ENCODE measurements around the gene TSKU.
A peak's percentile ranks its signal among the peaks of the same experiment; 100 is the strongest.

TSKU gene

GRCh38 chr11:76753449-76753848, 29.7 kb upstream of the TSKU start:
- no peaks in the 10 kb centered on the region for H3K36me3 ChIP-seq (ENCODE audit: control insufficient read depth in 1 of 2, insufficient read depth in 2 of 2, low read depth in 1 of 2, low read length in 2 of 2)
- H3K4me2 ChIP-seq (ENCODE audit: low read length, poor library complexity, severe bottlenecking), result no peak overlapping the region
- peaks cover 9% of the 10 kb centered on the region for H3K4me1 ChIP-seq (ENCODE audit: control insufficient read depth, insufficient read depth, low read depth, low read length)
- no peak overlapping the region for H2BK15ac ChIP-seq (ENCODE audit: low read depth, poor library complexity, severe bottlenecking)
- peak overlapping the region in 1 of 2 experiments; percentile 10 for H3K4me3 ChIP-seq (ENCODE audit: insufficient read depth in 1 of 2, low read depth in 1 of 2, low read length in 2 of 2)
- no peak overlapping the region for H2BK120ac ChIP-seq (ENCODE audit: low read depth, low read length)
- no peak overlapping the region for H4K91ac ChIP-seq (ENCODE audit: low read length)
- H3K4ac ChIP-seq (ENCODE audit: low read depth in 1 of 2, low read length in 2 of 2), result no peak overlapping the region
- no peak overlapping the region for H2BK5ac ChIP-seq (ENCODE audit: low read depth, low read length, poor library complexity, severe bottlenecking)
- 83% methylated on average over 2 of the region's 3 CpGs for WGBS
- no peak overlapping the region for H3K27ac ChIP-seq (ENCODE audit: low read length, poor library complexity, severe bottlenecking)
- H3K9me3 ChIP-seq (ENCODE audit: control insufficient read depth, low read length), result no peaks in the 10 kb centered on the region
- H3K79me1 ChIP-seq (replicated peaks; ENCODE audit: low read length, poor library complexity, severe bottlenecking), result no peaks in the 10 kb centered on the region
- H3K18ac ChIP-seq (ENCODE audit: low read depth in 1 of 2, low read length in 2 of 2), result no peak overlapping the region
- no peak overlapping the region for H2AFZ ChIP-seq (ENCODE audit: low read depth, low read length)
- H3K27me3 ChIP-seq (ENCODE audit: control insufficient read depth in 1 of 2, insufficient read depth in 1 of 2, low read length in 2 of 2), result no peaks in the 10 kb centered on the region
- H3K14ac ChIP-seq (ENCODE audit: low read length in 2 of 2), result no peak overlapping the region
- DNase-seq, result no peak
- H4K8ac ChIP-seq (ENCODE audit: low read length), result no peak overlapping the region
- no peak overlapping the region for H3K23ac ChIP-seq (ENCODE audit: low read length in 2 of 2)
- H2AK5ac ChIP-seq (ENCODE audit: low read length, severe bottlenecking), result no peak overlapping the region
- peak overlapping the region; percentile 40 for H3K9ac ChIP-seq (ENCODE audit: low read length)
- H2BK12ac ChIP-seq (ENCODE audit: low read length in 2 of 2), result no peak overlapping the region

GRCh38 chr11:76753950-76754349, 29.2 kb upstream of the TSKU start:
- Histone ChIP-seq H3K23ac (ENCODE audit: low read length in 2 of 2) (no peak overlapping the region), H2AK5ac (ENCODE audit: low read length, severe bottlenecking) (no peak overlapping the region), H2BK120ac (ENCODE audit: low read depth, low read length) (no peak overlapping the region), H3K27me3 (ENCODE audit: control insufficient read depth in 1 of 2, insufficient read depth in 1 of 2, low read length in 2 of 2) (peaks cover 0 to 4% of the 10 kb centered on the region in 2 experiments), H4K91ac (ENCODE audit: low read length) (peak overlapping the region; percentile 45), H3K9me3 (ENCODE audit: control insufficient read depth, low read length) (no peaks in the 10 kb centered on the region), H2BK5ac (ENCODE audit: low read depth, low read length, poor library complexity, severe bottlenecking) (no peak overlapping the region), H2BK15ac (ENCODE audit: low read depth, poor library complexity, severe bottlenecking) (no peak overlapping the region), H3K4me2 (ENCODE audit: low read length, poor library complexity, severe bottlenecking) (no peak overlapping the region), H3K4ac (ENCODE audit: low read depth in 1 of 2, low read length in 2 of 2) (no peak overlapping the region), H2AFZ (ENCODE audit: low read depth, low read length) (no peak overlapping the region), H3K27ac (ENCODE audit: low read length, poor library complexity, severe bottlenecking) (no peak overlapping the region), H3K4me1 (ENCODE audit: control insufficient read depth, insufficient read depth, low read depth, low read length) (peaks cover 9% of the 10 kb centered on the region), H2BK12ac (ENCODE audit: low read length in 2 of 2) (no peak overlapping the region), H3K4me3 (ENCODE audit: insufficient read depth in 1 of 2, low read depth in 1 of 2, low read length in 2 of 2) (no peak overlapping the region), H4K8ac (ENCODE audit: low read length) (no peak overlapping the region), H3K18ac (ENCODE audit: low read depth in 1 of 2, low read length in 2 of 2) (no peak overlapping the region), H3K14ac (ENCODE audit: low read length in 2 of 2) (peak overlapping the region in 1 of 2 experiments; percentile 4), H3K9ac (ENCODE audit: low read length) (no peak overlapping the region), H3K79me1 (replicated peaks; ENCODE audit: low read length, poor library complexity, severe bottlenecking) (no peaks in the 10 kb centered on the region), H3K36me3 (ENCODE audit: control insufficient read depth in 1 of 2, insufficient read depth in 2 of 2, low read depth in 1 of 2, low read length in 2 of 2) (no peaks in the 10 kb centered on the region)
- 82% methylated on average over 10 of the region's 10 CpGs for WGBS
- no peak for DNase-seq

GRCh38 chr11:76756341-76756741, 26.8 kb upstream of the TSKU start:
- Histone ChIP-seq H3K36me3 (ENCODE audit: control insufficient read depth in 1 of 2, insufficient read depth in 2 of 2, low read depth in 1 of 2, low read length in 2 of 2) (no peaks in the 10 kb centered on the region), H3K18ac (ENCODE audit: low read depth in 1 of 2, low read length in 2 of 2) (no peak overlapping the region), H3K79me1 (replicated peaks; ENCODE audit: low read length, poor library complexity, severe bottlenecking) (no peaks in the 10 kb centered on the region), H3K9me3 (ENCODE audit: control insufficient read depth, low read length) (no peaks in the 10 kb centered on the region), H2BK120ac (ENCODE audit: low read depth, low read length) (no peak overlapping the region), H3K4me3 (ENCODE audit: insufficient read depth in 1 of 2, low read depth in 1 of 2, low read length in 2 of 2) (no peak overlapping the region), H3K4me1 (ENCODE audit: control insufficient read depth, insufficient read depth, low read depth, low read length) (peaks cover 9% of the 10 kb centered on the region), H2BK12ac (ENCODE audit: low read length in 2 of 2) (no peak overlapping the region), H3K9ac (ENCODE audit: low read length) (no peak overlapping the region), H2AFZ (ENCODE audit: low read depth, low read length) (no peak overlapping the region), H3K4ac (ENCODE audit: low read depth in 1 of 2, low read length in 2 of 2) (no peak overlapping the region), H3K14ac (ENCODE audit: low read length in 2 of 2) (no peak overlapping the region), H2BK5ac (ENCODE audit: low read depth, low read length, poor library complexity, severe bottlenecking) (no peak overlapping the region), H2AK5ac (ENCODE audit: low read length, severe bottlenecking) (no peak overlapping the region), H3K4me2 (ENCODE audit: low read length, poor library complexity, severe bottlenecking) (no peak overlapping the region), H3K27me3 (ENCODE audit: control insufficient read depth in 1 of 2, insufficient read depth in 1 of 2, low read length in 2 of 2) (peaks cover 0 to 7% of the 10 kb centered on the region in 2 experiments), H3K23ac (ENCODE audit: low read length in 2 of 2) (peak overlapping the region in 1 of 2 experiments; percentile 54), H2BK15ac (ENCODE audit: low read depth, poor library complexity, severe bottlenecking) (no peak overlapping the region), H4K91ac (ENCODE audit: low read length) (no peak overlapping the region), H3K27ac (ENCODE audit: low read length, poor library complexity, severe bottlenecking) (no peak overlapping the region), H4K8ac (ENCODE audit: low read length) (no peak overlapping the region)
- DNase-seq, result no peak
- 87% methylated on average over 6 of the region's 6 CpGs for WGBS

- no peak overlapping the region for H4K91ac ChIP-seq (ENCODE audit: low read length)
- DNase-seq, result no peak
- H3K9me3 ChIP-seq (ENCODE audit: control insufficient read depth, low read length), result no peaks in the 10 kb centered on the region
- no peak overlapping the region for H2BK120ac ChIP-seq (ENCODE audit: low read depth, low read length)
- H2AFZ ChIP-seq (ENCODE audit: low read depth, low read length), result no peak overlapping the region
- no peak overlapping the region for H3K23ac ChIP-seq (ENCODE audit: low read length in 2 of 2)
- H3K4ac ChIP-seq (ENCODE audit: low read depth in 1 of 2, low read length in 2 of 2), result no peak overlapping the region
- H3K4me3 ChIP-seq (ENCODE audit: insufficient read depth in 1 of 2, low read depth in 1 of 2, low read length in 2 of 2), result no peak overlapping the region
- no peak overlapping the region for H3K18ac ChIP-seq (ENCODE audit: low read depth in 1 of 2, low read length in 2 of 2)
- no peak overlapping the region for H3K14ac ChIP-seq (ENCODE audit: low read length in 2 of 2)
- H3K36me3 ChIP-seq (ENCODE audit: control insufficient read depth in 1 of 2, insufficient read depth in 2 of 2, low read depth in 1 of 2, low read length in 2 of 2), result no peaks in the 10 kb centered on the region
- H2BK15ac ChIP-seq (ENCODE audit: low read depth, poor library complexity, severe bottlenecking), result no peak overlapping the region
- H3K27ac ChIP-seq (ENCODE audit: low read length, poor library complexity, severe bottlenecking), result no peak overlapping the region
- peaks cover 6% of the 10 kb centered on the region for H3K4me1 ChIP-seq (ENCODE audit: control insufficient read depth, insufficient read depth, low read depth, low read length)
- no peak overlapping the region for H2BK5ac ChIP-seq (ENCODE audit: low read depth, low read length, poor library complexity, severe bottlenecking)
- H3K9ac ChIP-seq (ENCODE audit: low read length), result no peak overlapping the region
- no peak overlapping the region for H4K8ac ChIP-seq (ENCODE audit: low read length)
- H2BK12ac ChIP-seq (ENCODE audit: low read length in 2 of 2), result no peak overlapping the region
- H3K79me1 ChIP-seq (replicated peaks; ENCODE audit: low read length, poor library complexity, severe bottlenecking), result no peaks in the 10 kb centered on the region
- 92% methylated on average over 9 of the region's 9 CpGs for WGBS
- H3K27me3 ChIP-seq (ENCODE audit: control insufficient read depth in 1 of 2, insufficient read depth in 1 of 2, low read length in 2 of 2), result peaks cover 0 to 7% of the 10 kb centered on the region in 2 experiments
- H2AK5ac ChIP-seq (ENCODE audit: low read length, severe bottlenecking), result no peak overlapping the region
- no peak overlapping the region for H3K4me2 ChIP-seq (ENCODE audit: low read length, poor library complexity, severe bottlenecking)
Observed at GRCh38 chr11:76758311-76758710, 24.8 kb upstream of the TSKU start.
